GM19025 (cell line): ENCODE data around the gene NFIB.

Experiments used
- ATAC-seq: cut with Tn5 transposase; IDR thresholded peaks from one replicate; pipeline ENCODE4 v1.9.1; 2021; ENCODE audit warnings: mild to moderate bottlenecking, low read depth, moderate library complexity; ENCODE audit not compliant: unreplicated experiment

The NFIB gene

DNA sequence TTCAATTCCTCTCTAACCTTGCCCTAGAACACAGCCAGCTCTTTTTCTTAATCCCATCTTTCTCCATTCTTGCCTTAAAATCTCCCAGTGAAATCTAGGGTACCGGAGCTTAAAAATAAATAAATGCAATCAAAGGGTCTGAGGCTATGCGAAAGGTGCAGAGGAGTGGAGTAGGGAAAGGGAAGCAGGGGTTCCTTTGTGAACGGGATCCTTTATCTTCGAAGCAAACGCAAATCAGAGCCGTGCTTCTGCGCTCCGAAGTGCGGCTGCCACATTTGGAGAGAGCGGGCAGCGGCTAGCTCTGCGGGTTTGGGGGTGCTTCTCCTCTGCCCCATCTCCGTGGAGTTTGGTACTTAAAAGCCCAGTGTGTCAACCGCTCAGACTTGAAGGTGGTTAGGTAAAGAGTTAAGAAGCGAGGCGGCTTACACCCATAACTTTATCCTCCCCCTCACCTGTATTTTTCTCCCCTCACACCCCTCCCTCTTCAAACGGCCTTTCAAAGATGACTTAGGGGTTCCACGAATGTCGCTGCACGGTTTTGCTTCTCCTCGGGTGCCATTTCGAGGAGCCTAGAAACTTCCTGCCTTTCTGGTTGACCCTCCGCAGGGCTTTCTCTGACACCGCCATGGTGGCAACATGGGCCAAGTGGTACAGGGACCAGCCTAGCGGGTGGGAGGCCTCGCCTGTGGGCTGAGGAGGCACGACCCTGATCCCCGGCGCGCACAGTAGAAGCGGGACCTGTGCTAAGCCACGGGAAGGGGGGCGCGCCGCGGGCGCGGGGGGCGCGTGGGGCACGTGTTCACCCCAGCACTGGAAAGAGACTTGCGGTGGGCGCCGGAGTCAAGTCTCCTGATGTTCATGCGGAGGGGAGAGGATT is 31.7 kb upstream of the NFIB start:
- ATAC-seq = no peak

DNA sequence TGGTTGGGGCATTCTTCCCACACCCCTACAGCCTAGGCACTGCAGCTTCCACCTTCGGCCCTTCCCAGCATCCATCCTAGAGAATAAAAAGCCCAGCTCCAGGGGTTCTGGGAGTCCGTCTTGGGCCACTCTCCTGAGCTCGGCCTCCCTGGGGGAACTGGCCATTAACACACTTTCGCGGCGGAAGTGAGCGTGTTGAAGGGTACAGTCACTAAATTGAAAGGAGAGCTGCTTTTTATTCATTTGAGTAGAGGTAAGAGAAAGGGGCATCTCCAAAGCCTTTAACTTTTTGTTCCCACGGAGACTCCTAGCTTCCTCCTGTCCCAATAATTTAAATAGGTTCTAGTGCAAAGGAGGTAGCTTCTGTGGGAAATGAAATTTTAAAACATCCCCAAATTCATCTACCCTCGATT is 31.0 kb upstream of the NFIB start:
- ATAC-seq = no peak

DNA sequence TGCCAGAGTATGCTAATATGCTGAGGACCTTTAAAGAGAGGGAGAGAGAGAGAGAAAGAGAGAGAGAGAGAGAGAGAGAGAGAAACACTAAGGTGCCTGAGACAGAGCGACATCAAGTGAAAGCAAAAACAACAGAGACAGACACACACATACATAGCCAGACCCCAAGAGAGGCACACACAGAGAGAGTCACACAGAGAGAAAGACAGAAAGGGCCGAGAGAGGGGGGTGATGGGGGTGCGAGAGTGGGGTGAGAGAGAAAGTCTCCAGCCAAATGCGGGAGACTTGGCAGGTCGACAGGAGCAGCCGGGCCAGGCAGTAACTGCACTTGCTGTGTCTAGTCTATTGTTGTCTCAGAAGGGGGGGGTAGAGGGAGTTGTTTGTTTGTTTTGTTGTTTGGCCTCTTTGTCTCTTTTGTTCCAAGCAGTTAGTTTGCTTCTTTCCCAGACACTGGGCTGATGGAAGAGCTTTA is 30.1 kb upstream of the NFIB start:
- ATAC-seq = no peak

DNA sequence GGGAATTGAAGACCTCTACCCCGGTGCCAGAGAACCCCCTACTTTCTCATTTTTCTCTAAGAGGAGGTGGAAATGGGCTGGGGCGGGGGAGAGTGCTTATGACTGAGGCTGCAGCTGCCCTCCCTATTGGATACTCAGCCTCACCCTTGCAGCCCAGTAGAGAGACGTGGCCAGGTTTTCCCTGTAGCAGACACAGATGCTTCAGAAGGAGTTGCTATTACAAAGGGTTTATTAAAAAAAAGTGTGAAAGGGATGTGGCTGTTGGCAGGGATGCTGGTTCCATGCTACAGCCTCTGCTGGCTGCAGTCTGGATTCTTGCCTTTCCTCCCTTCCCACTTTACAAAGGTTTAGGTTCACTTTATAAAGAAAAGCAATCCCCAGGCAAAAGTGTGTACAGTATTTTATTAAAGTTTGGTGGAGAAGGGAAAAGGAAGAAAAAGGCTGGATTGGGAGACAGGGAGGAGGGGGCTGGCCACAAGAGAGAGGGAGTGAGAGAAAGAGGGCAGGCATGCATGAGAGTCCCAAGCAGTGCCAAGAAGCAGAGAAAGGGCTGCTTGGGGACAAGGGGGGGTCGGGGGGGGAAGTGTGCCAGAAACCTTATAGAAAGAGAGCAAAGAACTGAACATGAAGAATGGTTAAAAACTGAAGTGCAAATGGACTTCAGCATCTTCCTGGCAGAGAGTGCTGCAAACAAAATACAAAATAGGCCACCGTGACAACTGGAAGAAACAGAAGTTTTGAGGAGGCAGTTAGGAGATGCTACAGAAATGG is 29.5 kb upstream of the NFIB start:
- no peak for ATAC-seq

DNA sequence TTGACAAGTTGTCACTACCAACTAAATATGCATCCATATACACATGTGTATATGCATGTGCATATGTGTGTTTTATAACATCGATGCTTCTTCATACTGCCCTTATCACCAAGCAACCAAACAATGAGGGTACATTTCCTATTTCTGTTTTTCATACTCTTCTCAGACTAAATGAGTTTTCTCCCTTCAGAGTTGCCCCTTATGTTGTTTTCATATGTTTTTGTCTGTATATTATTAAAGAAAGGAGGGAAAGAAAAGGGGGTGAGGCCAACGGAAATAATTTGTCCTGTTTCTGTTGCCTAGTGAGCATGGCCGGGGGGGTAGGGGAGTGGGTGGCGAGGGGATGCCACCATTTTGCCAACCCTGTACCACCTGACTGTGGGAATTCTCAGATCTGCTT is 28.8 kb upstream of the NFIB start:
- ATAC-seq = no peak

DNA sequence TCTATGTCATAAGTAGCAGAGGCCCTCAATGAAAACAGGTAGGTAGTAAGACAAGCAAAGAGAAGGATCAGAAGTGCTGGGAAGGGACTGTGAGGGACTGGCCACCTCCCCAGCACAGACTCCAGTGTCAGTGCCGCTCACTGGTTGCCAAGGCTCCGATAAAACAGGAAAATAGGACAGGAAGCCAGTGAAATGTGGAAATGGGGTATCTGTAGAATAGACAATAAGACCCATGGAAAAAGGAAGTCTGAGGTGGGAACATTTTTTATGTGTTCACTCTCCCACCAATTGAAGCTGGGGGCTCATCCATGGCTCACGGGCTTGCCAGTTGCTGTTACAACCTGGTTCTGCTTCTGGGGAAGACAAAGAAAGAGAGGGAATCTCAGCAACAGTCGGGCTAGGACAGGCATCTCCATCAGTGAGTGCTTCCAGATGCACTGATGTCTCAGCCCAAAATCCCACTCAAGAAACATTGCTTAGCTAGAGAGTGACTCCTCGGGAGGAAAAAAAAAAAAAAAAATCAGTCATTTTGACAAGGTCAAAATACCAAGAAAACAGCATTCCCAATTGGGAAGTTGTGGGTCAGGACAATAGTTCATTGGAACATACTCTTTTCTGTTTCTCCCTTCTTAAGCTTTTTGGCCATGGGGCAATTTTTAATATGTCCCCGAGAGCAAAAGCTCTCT is 27.6 kb upstream of the NFIB start:
- no peak for ATAC-seq

DNA sequence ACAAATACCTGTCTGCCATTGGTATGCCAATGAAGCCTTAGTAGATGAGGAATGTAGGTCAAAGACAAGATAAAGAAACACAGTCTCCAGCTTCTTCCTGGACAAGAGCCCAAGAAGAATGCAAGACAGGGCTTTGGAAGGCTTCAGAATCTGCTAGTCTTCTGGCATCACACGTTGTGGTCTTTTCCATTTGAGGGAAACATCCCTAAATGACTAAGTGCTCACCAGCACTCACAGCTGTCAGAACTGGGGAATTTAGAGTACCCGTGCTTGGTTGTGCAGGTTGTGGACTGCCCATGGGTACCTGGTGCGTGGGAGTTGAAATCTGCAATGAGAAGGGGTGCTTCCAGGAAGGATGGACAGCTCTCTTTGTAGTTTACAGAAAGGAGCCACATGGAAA is 27.1 kb upstream of the NFIB start:
- ATAC-seq = no peak

DNA sequence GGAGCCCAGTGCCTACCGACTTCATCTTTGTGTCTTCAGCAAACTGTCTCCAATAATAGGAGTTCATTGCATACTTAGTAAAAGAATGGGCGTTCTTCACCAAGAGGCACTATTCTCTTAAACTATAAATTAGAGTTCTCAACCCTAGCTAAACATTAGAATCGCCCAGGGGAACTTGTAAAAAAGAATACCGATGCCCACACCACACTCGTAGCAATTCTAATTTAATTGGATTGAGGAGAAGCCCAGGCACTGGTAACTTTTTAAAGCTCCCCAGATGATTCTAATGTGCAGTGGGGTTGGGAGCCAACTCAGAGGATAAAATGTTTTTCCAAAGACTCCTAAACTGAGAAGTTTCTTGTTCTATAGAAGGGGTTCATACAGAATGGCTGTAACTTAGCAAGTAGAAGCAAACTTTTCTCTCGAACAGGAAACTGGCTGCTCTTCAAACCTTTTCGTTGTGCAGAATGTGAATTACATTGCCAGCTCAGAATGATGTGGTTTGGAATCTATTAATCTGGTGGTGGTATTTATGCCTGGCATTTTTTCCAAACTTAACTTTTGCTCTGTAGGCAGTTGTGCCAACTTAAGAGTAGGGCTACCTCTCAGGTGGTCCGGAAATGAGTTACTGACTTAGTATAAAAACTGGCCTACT is 26.4 kb upstream of the NFIB start:
- ATAC-seq = no peak

DNA sequence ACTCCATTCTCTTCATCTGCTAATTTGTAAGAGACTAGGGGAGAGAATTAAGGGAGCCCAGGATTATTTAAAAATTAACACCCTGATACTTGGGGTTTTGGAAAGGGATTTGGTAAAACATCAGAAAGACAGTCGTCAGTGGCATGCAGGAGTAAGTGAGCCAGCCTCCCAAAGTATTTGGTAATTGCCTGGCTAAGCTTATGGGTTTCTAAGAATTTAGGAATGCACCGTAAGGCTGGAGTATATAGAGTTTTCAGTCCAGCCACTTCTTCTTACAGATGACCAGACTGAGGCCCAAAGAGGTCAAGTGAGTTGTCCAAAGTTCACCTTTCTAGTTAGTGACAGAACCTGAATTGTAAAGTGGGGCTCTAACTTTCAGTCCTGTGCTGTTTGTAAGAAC is 25.8 kb upstream of the NFIB start:
- ATAC-seq = no peak

DNA sequence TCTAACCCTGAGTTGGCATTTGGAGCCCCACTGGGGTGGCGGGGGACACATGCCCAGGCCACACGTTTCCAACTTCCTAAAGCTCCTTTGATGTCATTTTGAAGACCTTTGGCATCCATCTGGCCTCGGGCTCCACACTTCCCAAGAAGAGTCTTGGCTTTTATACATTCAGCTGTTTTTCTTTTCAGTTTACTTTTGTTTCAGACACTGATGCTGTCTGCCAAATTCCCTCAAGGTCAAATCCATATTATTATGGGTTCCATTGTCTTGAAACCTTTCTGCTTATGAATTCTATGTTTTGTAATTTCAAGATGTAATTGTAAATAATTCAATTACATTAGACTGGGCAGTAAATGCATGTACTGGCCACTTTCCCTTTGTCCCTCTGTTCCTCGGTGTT is 23.7 kb upstream of the NFIB start:
- no peak for ATAC-seq

DNA sequence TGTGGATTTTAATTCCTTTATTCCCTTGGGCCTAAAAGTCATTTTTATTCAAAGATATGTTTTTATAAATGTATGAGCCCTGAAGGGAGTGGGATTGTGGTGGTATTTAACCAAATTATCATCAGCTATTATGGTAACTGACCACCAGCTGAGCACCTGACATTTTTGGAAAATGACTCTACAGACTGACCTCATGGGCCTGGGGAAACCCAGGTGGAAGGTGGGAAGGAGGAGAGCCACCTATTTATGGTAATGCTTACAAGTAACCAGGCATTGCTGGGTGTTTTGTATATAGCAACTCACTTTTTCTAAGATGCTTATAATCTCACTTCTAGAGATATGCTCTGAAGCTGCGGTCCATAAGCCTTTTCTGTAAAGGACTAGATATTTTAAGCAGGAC is 22.3 kb upstream of the NFIB start:
- no peak for ATAC-seq

DNA sequence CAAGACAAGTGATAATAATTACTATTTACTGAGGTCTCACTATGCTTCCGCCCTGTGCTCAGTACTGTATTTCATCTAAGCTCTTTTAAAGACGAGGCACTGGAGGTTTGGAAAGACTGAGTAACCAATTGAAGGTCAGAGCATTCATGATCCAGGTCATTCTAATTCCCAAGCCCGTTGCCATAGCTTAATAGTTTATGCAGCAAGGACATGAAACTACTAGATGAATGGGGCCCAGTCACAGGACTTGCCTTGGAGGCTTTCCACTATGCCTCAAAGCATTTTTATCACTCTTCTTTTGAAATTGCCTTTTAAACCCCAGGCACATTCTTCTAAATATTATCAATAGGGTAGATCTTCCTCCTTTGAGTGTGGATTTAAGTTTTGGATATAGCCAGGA is 17.2 kb upstream of the NFIB start:
- no peak for ATAC-seq

DNA sequence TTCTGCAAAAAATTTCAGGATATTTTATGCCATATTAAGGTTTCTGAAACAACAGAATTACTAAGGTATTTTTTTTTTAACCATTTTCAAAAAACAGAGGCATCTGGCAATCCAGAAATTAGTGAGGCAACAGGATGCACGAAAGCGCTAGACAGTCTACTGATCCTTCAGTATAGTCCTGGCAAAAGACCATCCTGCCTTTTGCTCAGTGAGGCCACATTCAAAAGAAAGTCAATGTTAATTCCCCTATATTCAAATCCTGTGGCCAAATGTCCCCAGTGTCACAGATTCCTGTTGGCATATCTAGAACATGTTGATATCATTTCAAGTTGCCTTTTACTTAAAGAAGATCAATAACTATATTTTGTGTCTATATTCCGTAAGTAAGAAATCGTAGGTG is 13.1 kb upstream of the NFIB start:
- ATAC-seq = no peak

DNA sequence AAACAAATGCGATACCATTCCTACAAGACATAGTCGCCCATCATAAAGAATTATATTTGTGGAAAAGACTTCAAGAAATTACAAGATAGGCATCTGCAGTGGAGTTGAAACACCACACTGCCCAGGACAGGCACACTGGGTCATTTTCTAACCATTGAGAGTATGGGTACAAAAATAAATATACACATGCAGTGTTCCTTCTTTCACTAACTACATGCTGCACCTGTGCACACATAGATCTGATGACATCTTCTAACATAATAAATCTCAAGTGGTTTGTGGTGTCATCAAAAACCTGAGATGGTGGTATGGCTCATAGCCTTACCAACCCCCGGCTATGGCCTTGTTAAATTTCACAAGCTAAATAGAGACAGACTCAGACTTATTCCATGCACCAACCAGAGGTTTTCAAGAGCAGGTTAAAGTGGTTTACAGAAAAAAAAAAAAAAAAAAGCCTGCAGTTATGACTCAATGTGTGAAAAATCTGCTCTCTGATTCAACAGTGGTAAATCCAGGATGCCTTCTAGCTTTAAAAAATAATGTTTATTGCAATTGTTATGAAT is 12.4 kb upstream of the NFIB start:
- ATAC-seq = no peak

DNA sequence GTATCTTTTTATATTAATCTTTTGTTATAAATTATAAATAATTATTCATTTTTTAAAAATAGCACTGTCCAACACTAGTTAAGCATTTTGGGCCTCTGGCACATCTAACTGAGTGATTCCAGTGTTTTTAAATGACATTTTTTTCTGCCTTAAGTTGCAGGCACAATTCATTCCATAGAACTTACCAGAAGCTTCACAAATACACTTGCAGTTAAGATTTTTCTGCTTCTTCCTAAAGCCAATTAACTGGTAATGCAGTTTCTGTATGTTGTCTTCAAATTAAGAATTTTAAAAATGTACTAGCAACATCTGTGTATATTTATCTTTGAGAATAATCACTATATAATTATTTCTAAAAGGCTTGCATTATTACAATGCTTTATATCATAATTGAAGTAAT is 11.2 kb upstream of the NFIB start:
- ATAC-seq = no peak

DNA sequence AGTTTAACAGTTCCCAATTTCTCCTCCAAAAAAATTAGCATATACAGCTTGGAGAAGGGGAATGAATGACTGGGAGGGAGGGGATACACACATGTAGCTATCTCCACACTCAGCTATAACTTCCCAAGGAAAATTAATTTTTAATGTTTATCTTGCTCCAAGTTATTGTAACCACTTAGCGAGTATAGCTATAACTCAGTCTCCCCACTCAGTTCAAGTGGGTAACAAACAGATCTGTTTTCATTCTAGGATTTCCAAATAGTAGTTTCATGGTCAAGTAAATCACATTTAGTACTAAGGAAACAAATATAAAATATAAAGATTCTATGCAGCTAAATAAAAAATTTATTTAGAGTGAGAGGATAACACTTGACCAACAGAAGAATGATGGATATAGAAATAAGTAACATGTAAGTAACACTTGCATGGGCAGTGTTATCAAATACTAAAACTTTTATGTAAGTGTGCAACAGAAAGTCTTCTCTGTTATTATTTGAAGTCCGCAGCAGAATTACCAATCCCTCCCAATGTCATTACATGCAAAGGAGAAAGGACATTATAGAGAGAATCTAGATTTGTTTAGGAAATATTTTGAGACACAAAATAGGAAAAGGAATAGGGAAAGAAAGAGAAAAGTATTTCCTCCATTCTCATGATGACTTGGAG is 10.2 kb upstream of the NFIB start:
- no peak for ATAC-seq

DNA sequence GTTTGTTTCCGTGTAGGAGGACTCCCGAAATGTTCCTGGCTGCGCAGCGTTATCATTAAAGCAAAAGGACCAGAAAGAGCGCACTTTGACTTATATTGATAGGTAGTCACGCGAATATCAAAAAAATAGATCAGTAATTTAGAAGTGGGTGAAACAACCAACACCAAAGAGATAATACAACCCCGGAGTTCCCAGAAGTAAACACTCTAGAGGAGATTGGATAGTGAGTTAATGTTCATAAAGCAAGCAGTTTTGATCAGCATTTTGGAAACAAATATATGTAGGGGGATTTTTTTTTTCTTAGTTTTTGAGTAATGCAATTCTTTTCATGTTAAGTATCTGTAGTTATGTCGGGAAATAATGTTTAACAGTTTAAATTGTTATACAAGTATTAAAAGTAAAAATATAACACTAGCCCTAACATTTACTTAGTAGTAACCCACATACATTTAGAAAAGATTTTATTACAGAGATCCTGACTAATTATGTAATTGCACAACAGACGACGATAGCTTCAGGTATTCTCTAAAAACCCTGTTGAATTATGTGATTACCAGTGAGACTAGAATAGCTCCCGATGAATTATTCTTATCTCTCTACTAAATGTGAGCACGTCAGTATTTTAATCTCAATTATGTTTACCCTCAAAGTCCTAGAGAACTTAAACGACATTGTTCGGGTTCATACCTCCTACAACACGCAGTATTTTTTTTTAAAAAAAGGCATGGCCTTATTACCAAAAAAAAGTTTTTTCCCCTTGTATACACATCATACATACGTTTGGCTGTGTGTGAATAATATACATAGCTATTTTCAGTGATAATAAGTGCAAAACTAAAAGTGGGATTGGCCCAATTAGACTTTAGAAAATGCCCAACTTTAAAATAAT is 9.4 kb upstream of the NFIB start:
- no peak for ATAC-seq

DNA sequence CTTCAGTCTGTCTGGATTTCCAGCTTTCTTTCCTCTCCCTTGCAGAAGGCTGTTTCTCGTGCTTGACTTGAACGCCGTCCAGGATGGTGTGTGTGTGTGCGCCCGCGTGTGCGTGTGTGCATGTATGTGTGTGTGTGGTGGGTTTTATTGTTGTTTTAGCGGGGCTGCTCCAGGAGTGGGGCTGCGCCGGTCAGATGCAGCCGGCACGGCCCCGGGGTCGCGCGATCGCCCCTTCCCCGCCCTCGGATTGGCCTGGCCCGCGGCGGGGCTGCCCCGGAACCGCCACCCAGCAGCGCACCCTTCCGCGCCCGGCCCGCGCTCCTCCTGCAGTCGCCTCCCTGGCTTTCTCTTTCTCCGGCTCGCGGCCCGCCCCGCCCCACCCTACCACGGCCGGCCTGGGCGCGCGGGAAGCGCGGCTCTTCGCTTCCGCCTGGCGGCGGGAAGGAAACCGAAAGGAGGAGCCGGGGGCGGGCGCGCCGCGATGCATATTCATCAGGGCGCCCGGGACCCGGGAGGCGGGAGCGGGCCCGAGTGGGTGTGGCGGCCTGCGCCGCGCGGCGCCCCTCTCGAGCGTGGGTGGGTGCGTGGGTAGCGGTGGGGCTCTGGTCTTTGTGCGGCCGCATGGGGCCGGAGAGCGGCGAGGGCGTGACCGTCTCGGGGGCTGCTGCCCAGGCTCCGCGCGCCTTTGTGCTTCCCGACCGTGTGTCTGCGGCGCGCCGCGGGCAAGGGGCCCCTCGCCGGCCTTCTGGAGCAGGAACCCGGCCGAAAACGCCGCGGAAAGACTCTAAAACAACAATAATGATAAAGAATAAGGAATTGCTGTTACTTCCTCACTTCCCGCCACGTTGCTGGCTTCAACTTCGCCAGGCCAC is 8.5 kb upstream of the NFIB start:
- peak; percentile 82 for ATAC-seq
